Fibroblast of skin of right quadriceps (primary cell): ENCODE data around the gene ZNF772.
A peak's percentile ranks its signal among the peaks of the same experiment; 100 is the strongest.
"Not testable (repeated sequence)": the region's sequence is repeated elsewhere in the genome, so short reads cannot be mapped to it uniquely, and the experiment has no call there.

Experiments
- DNase-seq: peaks from one replicate; pipeline ENCODE4 v3.0.0-alpha.2; 2013

Gene ZNF772

DNA sequence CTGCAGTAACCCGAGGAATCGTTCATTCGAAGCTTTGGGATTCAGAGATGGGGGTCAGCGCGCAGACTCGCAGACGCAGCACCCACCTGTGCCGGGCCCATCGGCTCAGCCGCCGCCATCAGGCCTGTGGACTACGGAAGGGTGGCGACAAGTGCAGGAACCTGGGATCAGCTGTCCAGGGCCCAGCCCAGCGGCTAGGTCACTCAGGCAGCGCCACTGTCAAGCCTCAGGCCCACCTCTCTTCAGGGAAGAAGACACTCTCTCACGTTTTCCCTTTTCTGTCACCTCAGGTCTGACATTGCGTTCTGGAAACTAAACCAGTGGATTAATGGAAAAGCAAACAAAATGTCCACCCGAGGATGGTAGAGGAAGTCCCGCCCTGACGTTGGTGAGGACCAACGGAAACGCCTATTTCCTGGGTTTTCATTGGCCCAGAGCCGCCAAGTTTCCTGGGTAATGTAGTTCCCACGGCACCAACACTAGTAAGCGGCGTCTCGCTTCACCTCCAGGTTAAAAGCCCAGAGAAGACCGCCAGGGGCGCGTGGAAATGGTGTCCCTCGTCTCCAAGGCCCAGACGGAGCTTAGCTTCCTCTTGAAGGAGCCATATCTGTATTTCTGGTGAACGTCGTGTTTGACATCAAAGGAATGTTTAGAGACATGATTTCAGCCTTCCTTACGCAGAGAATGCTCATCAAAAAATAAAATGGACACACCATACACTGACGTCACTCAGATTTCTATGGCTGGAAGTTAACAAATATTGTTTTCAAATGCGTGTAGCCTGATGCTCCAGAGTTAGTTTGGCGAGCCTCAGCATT lies at the start of gene ZNF772:
ZNF772 (minus strand) TSS at position 376 of the 818 bp plus-strand sequence; CDS start at position 119, 257 bp downstream.
- DNase-seq, result peak; percentile 91

DNA sequence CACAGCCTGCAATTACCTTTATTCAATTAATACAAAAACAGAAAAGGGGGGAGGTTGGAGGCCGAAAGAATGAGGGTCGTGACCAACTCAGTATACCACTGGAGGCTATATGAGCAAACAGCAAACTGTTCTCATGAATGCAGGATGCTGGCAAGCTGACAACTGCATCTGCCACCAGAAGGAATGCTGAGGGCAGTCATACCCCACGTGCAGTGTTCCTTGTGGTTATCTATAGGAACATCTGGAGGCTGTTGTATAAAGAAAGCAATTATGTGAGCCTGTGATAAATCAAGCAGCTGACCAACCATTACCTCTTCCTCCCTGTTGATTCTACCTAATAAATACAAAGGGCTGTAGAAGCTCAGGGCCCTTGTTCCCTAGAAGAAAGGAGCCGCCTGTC lies 40.7 kb upstream of the ZNF772 start:
- DNase-seq, result not testable (repeated sequence)

GRCh38 chr19:57515255-57515654 lies 37.9 kb upstream of the ZNF772 start:
- no peak for DNase-seq

DNA sequence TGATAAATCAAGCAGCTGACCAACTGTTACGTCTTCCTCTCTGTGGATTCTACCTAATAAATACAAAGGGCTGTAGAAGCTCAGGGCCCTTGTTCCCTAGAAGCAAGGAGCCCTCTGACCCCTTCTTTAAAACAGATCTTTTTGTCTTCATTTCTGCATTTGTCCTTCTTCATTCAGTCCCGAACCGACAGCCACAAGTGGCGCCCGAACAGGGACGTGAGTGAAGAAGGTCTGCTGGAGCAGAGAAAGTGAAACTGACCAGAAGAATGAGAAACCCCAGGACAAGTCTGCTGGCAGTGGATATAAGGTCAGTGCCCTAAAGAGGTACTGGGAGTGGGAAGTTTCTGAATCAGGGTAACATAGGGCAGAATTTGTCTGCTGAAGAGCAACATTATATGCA lies 35.5 kb upstream of the ZNF772 start:
- peak; percentile 35 for DNase-seq

- DNase-seq, result no peak
Observed at GRCh38 chr19:57511484-57511883, 34.1 kb upstream of the ZNF772 start.

- DNase-seq, result no peak
Observed at GRCh38 chr19:57506163-57506562, 28.8 kb upstream of the ZNF772 start.

- peak; percentile 50 for DNase-seq
Observed at GRCh38 chr19:57500400-57500799, 23.0 kb upstream of the ZNF772 start.

- peak; percentile 95 for DNase-seq
Observed at GRCh38 chr19:57499680-57500395, 22.5 kb upstream of the ZNF772 start, which contains the start of gene ZNF773. Gene ZNF773, plus strand, starts transcription at chr19:57499938. Its CDS starts 143 bp downstream, at chr19:57500081.

DNA sequence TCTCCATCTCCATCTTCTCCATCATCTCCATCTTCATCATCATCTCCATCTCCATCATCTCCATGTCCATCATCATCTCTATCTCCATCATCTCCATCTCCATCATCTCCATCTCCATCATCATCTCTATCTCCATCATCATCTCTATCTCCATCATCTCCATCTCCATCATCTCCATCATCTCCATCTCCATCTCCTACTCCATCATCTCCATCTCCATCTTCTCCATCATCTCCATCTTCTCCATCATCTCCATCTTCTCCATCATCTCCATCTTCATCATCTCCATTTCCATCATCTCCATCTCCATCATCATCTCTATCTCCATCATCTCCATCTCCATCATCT lies 21.9 kb upstream of the ZNF772 start:
- DNase-seq, result not testable (repeated sequence)

- DNase-seq, result not testable (repeated sequence)
Observed at GRCh38 chr19:57488299-57488644, 10.9 kb upstream of the ZNF772 start.

DNA sequence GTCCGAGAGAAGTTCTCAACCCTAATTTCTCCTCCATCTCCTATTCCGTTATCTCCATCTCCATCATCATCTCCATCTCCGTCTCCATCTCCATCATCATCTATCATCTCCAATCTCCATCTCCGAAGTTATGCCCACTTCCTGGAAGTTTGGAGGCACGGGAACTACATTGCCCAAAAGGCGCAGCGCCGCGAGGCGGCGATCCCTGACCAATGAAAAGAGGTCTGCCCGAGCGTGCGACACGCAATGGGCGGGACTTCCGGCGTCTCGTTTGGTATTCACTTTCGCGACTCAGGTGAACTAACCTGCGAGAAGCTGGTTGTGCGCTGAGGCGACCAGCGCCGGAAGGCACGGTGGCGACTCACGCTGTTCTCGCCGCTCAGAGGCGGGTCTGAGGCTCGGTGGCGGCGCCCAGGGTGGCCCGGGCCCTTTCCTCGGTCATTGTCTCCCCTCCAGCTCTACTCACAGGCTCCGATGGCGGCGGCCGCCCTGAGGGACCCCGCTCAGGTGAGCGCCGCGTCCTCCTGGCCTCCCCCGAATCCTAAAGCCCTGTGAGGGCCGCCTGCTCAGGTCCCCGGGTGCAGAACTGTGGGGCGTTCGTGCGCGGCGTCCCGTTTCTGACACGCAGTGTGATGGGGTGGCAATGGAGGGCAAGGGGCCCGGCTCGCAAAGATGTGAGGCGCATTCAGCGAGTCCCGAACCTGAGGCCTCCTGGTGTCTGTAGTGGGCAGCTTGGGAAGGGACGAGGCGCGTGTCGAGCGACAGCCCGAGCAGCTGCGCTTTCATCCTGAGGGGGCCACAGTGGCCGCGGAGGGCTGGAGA lies 10.3 kb upstream of the ZNF772 start, which contains the start of gene ZNF419:
ZNF419 (plus strand) TSS at position 274 of the 822 bp plus-strand sequence; CDS start at position 475, 201 bp downstream.
- DNase-seq, result peak; percentile 82

GRCh38 chr19:57473646-57474045 lies 3.7 kb downstream of the ZNF772 start:
- peak; percentile 11 for DNase-seq

DNA sequence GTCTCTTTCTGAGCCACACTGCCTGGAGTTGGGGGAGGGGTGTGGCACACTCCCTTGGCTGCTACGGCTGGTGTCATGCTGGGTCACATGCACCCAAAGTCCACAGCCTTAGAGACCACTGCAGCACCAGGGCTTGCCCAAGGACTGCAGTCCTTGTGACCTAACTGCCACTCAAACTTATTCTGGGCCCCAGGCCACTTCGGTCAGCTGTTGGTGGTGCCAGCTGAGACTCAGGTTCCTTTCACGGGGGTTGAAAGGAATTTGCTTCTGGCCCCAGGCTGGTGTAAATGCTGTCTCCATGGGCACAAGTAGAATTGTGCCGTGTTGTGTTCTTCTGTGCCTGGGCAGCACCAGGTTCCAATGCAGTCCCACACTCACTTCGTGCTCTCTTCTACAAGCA lies 10.9 kb downstream of the ZNF772 start:
- DNase-seq, result no peak

DNA sequence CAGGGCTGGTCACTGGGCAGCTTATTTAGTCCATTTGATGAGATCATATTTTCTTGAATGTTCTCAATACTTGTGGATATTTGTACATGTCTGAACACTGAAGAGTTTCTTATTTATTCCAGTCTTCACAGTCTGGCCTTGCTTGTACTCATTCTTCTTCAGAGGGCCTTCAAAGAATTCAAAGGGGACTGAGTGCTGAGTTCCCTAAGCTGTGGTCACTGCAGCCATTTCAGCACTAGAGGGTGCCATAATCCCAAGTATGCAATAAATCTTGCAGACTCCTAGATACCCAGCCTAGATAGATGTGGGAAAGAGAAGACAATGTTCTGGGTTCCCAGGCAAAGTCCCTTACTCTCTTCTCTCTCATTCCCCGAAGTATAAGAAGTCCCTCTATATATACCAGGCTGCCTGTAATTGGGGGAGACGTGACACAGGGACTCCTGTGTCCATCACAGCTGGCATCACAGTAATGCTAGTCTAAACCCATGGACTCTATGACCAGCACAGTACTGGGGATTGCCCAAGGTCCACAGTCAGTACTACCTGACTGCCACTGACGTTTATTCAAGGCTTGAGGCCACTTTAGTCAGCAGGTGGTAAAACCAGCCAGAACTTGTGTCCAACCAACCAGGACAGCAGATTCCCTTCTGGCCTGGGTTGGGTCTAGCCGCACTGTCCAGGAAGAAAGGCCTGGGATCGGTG lies 11.5 kb downstream of the ZNF772 start:
- DNase-seq, result no peak

DNA sequence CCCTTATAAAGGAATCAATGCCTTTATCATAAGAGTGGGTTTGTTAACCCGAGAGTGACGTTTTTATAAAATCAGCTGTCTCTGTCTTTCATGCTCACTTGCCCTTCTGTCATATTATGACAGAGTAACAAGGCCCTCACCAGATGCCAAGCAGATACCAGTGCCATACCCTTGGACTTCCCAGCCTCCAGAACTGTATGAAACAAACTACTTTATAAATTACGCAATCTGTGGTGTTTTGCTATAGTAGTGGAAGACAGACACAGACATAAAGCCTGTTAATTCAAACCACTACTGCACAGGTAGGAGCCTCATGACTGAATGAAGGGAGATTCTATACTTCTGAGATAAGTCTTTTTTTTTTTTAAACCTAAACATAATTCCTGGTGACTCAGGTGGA lies 25.1 kb downstream of the ZNF772 start:
- no peak for DNase-seq

GRCh38 chr19:57443121-57443696 lies 34.2 kb downstream of the ZNF772 start:
- DNase-seq, result no peak

DNA sequence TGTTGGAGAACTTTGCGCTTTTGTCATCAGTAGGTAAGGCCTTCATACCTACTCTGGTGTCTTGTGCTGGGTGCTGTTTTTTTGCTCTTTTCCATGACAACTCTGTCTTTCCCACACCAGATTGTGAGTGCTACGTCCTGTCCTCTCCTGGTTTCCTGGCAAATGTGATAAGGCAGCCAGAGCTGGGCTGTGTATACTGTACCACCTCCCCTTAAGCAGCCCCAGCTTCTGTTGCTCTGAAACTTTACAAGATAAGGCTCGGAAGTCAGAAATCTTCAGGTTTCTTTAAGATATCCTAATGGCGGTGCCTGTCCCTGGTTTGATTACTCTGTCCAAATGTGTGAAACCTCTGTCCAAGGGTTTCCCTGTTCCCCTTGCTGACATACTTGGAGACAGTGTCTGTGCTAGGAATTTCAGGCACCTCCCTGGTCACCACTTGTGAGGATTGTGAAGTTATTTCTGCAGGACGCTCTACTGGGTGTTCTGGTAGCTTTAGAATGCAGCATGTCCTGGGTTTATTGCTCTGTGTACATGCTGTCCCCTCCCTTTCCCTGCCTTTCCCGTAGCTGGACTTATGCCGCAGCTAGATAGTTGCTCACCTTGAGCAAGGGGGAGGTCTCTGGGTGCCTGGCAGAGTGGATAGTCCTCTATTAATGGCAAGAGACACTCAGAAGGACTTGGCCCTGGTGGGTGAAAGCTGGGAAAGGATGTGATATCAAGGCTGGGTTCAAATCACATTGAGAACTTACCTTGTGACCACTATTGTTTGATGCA lies 35.2 kb downstream of the ZNF772 start:
- DNase-seq, result no peak

- DNase-seq, result no peak
Observed at GRCh38 chr19:57438925-57439324, 38.4 kb downstream of the ZNF772 start.

GRCh38 chr19:57437931-57438330 lies 39.4 kb downstream of the ZNF772 start:
- no peak for DNase-seq

GRCh38 chr19:57436417-57436816 lies 40.9 kb downstream of the ZNF772 start:
- no peak for DNase-seq
